Omental fat pad (tissue), 4 donors: ENCODE measurements around the gene TMBIM1. TPM values are rescaled to one million over a fixed set of nuclear protein-coding genes. Genes with fewer than 3 reads are reported as not detected.

Experiments
- ATAC-seq: fragments of 150-250 bp; one replicate; pipeline ENCODE4 v1.9.1; 2016; ENCODE audit warnings: mild to moderate bottlenecking, moderate library complexity; ENCODE audit not compliant: low FRiP score
- DNase-seq: peaks from one replicate; pipeline ENCODE4 v3.0.0-alpha.2; 2019; ENCODE audit warnings: low spot score
- CTCF ChIP-seq, 3 donors: fragments of 450-650 bp; IDR thresholded peaks; one replicate each; pipeline ENCODE4 v1.5.1; 2016 to 2017; ENCODE audit warnings: antibody characterized with exemption in 3 of 3, mild to moderate bottlenecking in 3 of 3, moderate library complexity in 2 of 3
- total RNA-seq, 4 donors: library from RNA; depleted of rRNA; stranded (reverse); fragments of >200 nt; gene quantifications; one replicate each; pipeline ENCODE4 v1.1.0, GENCODE V29; 2016

The TMBIM1 gene
- total RNA-seq, 4 donors from 2014 or later = 190 to 689 (median 399) TPM

- ATAC-seq = no peak
- no peak for TF ChIP-seq CTCF (IDR thresholded peaks at IDR 0.05)
- DNase-seq = no peak
These were observed 9.9 kb downstream of the TMBIM1 start for GRCh38 chr2:218282173-218282991.

DNA sequence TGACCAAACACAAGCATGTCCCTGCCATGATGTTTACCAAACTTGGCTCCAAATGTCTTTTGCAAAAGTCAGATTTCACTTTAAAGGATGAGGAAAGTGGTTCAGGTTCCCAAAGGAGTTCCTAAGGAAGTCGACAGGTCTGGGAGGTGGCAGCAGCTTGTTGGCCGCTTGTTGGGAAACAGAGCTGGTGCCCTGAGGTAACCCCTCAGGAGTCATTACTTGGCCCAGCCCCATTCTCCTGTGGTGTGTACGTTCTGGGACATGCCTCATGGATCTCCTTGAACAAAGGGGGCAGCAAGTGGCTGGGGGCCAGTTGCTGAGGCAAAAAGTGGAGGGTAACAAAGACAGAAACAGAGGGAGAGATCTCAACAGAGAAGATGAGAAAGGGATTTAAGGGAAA, 10.9 kb downstream of the TMBIM1 start:
- no peak for ATAC-seq
- no peak for TF ChIP-seq CTCF (IDR thresholded peaks at IDR 0.05)
- DNase-seq = no peak

DNA sequence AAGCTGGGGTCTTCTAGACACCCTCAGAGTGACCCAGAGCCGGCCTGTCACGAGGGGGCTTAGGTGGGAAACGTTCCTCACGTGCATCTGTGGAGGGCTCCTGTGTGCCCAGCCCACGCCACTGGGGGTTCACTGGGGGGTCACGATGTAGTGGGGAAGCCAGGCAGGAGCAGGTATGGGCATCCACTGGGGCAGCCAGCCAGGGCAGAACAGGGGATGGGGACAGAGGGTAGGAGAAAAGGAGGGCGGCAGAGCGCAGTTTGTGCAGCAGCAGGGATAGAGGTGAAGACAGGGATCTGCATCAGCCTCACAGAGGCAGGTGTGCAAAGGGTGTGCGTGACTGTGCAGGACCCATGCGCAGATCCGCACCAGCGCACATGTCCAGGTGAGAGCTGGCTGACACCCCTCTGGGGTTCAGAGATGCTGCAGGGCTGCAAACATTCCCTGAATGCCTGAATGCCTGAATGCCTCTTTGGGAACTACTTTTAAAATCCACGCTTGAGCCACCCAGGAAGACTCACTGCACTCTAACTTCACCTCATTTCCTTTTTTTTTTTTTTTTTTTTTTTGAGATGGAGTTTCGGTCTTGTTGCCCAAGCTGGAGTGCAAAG, 11.9 kb downstream of the TMBIM1 start:
- no peak for ATAC-seq
- no peak for DNase-seq

GRCh38 chr2:218278531-218279360, 13.6 kb downstream of the TMBIM1 start:
- DNase-seq (no peak), ATAC-seq (no peak)

More for the DNA sequence above, 11.9 kb downstream of the TMBIM1 start:
- TF ChIP-seq CTCF (IDR thresholded peaks at IDR 0.05) = no peak

DNA sequence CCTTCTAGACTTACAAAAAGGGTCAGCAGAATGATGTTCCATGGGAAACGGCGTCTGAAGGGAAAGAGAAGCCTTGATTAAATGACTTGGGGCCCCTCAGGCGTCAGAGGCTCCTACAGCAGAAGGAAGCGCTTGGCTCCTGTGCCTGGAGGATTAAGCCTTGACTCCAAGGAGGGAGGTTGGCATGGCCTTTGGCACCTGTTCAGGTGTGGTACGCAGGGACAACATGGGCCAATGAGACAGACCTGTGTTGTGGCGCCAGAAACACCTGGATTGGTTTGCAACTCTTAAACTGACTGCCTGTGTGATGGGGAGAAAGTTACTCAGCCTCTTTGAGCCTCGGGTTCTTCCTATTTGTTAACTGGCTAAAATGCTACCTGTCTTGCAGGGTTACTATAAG, 14.4 kb downstream of the TMBIM1 start:
- no peak for TF ChIP-seq CTCF (IDR thresholded peaks at IDR 0.05)
- DNase-seq = no peak
- ATAC-seq = no peak

More at GRCh38 chr2:218278531-218279360, 13.6 kb downstream of the TMBIM1 start:
- no peak for TF ChIP-seq CTCF (IDR thresholded peaks at IDR 0.05)

- no peak for TF ChIP-seq CTCF (IDR thresholded peaks at IDR 0.05)
- DNase-seq (no peak), ATAC-seq (no peak)
These were observed 15.1 kb downstream of the TMBIM1 start for GRCh38 chr2:218276986-218277755.
